Activated CD4-positive, alpha-beta T cell treated with anti-CD3 and anti-CD28 coated beads for 4 hours (primary cell): ENCODE data around the gene EPM2AIP1.
A peak's percentile ranks its signal among the peaks of the same experiment; 100 is the strongest.
"Not testable (repeated sequence)": the region's sequence is repeated elsewhere in the genome, so short reads cannot be mapped to it uniquely, and the experiment has no call there.

ENCODE experiments used
- DNase-seq, 2 donors: peaks; one replicate each; pipeline ENCODE4 v3.0.0-alpha.2; 2020

EPM2AIP1 gene

GRCh38 chr3:36991923-36992805, 767 bp downstream of the EPM2AIP1 start:
- DNase-seq: peak in 1 of 2 donors; percentile 11

DNA sequence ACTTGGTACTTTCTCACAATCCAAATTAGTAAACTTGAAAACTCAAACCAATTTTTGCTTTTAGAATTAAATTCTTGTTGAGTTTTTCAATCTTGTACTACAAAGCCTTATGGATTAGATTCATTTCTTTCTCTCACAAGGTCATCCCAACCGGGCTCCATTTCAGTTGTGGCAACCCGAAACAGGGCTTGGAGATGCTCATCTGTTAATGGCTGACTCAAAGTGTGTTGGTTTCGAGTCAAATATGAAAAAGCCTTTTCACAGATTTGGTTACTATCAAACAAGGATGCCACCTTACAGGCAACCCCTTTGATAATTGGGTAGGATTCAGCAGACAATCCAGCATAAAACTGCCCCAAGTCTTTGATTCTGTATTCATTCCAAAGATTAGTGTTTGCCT, 1.8 kb downstream of the EPM2AIP1 start:
- DNase-seq: no peak

DNA sequence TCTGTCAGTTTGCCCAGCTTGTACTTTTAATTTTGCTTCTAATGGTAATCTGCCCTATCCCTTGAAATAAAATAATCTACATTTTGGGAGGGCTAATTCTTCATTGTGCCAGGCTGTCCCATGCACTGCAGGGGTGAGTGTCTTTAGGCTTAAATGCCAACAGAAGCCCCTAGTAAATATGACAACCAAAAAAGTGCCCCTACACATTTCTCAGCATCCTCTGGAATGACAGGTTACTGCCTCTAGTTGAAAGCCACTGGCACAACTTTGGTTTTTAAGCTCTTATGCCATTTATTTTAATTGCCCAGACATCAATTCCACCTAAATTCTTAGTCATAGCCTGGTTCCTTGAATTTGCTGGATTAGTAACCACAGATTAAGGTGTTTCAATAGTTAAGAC, 3.4 kb downstream of the EPM2AIP1 start:
- DNase-seq: no peak

GRCh38 chr3:36989005-36989404, 3.9 kb downstream of the EPM2AIP1 start:
- no peak for DNase-seq

DNA sequence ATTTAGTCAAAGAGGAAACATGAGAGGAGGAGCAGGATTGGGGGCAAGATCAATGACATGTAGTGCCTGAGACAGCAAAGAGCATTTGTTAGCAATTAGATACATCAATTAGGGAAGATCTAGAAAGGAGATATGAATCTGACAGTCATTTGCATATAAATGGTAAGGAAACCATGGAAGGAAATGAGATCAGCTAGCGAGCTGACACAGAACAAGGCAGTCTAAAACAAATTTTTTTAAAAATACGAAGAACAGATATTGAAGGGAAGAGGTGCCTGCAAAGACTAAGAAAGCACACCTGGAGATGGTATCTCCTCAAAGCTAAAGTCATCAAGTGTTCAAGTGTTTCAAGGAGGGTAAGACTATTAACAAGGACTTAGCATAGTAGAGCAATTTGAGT, 4.6 kb downstream of the EPM2AIP1 start:
- no peak for DNase-seq

DNA sequence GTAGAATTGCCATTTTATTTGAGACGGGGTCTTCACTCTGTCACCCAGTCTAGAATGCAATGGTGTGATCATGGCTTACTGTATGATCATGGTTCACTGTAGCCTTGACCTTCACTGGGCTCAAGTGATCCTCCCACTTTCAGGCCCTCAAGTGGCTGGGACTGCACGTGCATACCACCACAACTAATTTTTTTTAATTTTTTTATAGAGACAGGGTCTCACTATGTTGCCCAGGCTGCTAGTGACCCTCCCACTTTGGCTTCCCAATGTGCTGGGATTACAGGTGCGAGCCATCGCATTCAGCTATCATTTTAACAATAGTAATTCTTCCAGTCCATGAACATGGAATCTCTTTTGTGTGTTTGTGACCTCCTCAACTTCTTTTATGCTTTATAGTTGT, 11.9 kb downstream of the EPM2AIP1 start:
- DNase-seq: no peak

DNA sequence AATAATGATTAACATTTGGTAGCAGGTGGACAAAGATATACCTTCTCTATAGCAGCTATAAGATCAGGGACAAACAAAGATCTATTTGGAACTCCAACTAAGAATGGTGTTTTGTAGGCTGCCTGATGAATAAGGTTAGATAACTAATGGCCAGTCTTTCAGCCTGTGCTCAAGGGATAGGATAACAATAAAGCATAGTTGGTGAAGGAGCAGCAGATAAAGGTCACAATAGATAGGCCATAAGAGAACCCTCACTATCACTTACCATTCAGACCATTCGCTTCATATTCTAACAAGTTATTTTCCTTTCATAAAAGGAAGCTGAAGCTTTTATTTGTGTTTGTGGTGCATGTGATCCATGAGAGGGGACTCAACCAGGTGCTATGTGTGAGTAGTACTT, 19.8 kb downstream of the EPM2AIP1 start:
- DNase-seq: no peak

DNA sequence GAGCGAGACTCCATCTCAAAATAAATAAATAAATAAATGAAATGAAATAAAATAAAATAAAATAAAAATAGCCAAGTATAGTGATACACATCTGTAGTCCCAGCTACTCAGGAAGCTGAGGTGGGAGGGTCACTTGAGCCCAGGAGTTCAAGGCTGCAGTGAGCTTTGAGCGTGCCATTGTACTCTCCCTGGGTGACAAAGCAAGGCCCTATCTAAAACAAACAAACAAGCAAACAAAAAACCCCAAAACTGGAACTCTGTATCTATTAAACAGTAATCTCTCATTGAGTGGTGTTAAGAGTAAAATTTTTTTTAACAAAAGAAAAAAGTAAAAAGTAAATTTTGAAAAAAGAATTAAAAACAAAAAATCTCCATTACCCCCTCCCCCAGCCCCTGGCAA, 20.8 kb downstream of the EPM2AIP1 start:
- no peak for DNase-seq

DNA sequence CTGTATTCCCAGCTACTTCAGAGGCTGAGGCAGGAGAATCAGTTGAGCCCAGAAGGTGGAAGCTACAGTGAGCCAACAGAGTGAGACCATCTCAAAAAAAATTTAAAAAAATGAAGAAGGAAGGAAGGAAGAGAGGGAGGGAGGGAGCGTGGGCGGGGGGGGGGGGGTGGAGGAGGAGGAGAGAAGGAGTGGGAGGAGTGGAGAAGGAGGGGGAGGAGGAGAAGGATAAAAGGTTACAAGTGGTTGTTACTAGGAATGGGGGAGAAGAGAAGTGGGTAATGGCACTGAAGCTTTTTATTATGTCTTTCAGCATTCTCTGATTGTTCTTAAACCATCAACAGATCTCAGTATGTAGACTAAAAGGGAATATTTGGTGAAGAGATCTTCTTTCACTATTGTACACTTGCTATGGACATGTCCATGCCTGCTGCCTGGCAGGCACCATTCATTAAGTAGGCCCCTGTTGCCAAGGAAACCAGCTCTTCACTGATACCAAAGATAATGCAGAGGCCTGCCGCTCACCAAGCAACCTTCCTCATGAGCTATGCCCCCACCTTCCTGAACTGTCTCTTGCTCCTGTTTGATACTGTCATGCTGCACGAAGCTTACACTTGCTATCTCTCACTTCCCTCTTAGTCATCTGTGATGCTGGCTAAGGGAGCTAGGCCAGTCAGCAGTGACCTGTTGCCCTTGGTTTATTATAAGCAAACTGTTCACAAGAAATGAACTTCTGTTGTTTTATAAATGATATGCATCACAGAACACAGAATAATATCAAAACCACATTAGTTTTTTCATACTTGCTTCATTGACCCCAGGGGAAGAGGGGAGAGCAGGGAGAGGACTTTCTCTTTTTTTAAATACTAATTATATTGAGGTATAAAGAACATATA, 23.1 kb downstream of the EPM2AIP1 start:
- DNase-seq: peak; percentile 18 to 33

DNA sequence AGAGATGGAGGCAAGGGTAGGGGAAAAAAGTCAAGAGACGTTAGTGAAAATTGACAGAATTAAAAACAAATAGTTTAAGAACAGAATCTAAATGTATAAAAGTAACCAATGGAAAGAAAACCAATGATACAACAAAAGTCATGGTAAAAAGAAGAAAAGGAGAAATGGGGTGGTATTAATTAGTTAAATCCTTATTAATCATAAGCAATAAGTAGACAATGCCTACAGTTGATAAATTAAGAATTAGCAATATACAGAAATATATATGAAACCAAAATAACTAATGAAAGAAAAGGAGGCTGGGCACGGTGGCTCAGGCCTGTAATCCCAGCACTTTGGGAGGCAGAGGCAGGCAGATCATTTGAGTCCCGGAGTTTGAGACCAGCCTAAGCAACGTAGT, 23.8 kb downstream of the EPM2AIP1 start:
- no peak for DNase-seq

DNA sequence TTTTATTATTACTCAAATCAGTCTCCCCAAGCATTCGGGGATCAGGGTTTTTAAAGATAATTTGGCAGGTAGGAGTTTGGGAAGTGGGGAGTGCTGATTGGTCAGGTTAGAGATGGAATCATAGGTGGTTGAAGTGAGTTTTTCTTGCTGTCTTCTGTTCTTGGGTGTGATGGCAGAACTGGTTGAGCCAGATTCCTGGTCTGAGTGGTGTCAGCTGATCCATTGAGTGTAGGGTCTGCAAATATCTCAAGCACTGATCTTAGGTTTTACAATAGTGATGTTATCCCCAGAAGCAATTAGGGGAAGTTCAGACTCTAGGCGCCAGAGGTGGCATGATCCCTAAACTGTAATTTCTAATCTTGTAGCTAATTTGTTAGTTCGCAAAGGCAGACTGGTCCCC, 27.5 kb downstream of the EPM2AIP1 start:
- no peak for DNase-seq

DNA sequence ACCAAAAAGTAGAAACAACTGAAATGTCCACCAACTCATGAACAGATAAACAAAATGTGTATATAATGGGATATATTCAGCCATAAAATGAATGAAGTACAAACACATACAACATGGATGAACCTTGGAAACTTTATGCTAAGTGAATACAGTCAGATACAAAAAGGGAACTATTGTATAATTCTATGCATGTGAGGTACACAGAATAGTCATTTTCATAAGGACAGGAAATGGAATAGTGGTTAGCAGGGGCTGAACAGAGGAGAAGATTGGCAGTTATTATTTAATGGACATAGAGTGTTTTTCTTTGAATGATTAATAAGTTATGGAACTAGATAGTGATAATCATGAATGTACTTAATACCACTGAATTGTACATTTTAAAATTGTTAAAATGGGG, 28.1 kb downstream of the EPM2AIP1 start:
- DNase-seq: no peak

GRCh38 chr3:36964331-36964730, 28.6 kb downstream of the EPM2AIP1 start:
- no peak for DNase-seq

- DNase-seq: not testable (repeated sequence)
Measured at GRCh38 chr3:36963008-36963407, 29.9 kb downstream of the EPM2AIP1 start.

DNA sequence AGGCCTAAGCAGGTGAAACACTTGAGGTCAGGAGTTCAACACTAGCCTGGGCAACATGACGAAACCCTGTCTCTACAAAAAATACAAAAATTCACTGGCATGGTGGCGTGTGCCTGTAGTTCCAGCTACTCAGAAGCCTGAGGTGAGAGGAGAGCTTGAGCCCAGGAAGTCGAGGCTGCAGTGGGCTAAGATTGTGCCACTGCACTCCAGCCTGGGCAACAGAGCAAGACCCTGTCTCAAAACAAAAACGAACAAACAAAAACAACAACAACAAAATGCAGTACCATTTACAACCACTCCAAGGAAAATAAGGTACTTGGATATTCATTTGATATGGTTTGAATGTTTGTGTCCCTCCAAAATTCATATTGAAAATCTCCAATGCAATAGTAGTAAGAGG, 32.4 kb downstream of the EPM2AIP1 start:
- DNase-seq: no peak

DNA sequence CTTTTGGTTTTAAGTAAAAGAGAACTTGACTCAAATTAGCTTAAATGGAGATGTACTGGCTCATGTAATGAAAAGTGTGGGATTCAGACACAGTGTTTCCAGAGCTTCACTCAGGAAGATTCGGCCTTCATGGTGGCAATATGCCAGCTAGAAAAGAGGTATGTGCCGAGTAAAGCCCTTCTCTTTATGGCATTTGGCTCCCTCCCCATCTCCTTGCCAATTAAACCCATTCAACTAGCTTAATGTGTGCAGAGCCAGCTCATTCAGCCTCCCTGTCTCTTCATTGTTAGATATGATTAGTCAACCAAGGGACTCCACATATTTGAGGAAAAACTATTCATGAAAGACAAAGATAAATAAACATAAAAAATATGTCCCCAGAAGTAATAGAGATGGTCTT, 33.1 kb downstream of the EPM2AIP1 start:
- DNase-seq: no peak

DNA sequence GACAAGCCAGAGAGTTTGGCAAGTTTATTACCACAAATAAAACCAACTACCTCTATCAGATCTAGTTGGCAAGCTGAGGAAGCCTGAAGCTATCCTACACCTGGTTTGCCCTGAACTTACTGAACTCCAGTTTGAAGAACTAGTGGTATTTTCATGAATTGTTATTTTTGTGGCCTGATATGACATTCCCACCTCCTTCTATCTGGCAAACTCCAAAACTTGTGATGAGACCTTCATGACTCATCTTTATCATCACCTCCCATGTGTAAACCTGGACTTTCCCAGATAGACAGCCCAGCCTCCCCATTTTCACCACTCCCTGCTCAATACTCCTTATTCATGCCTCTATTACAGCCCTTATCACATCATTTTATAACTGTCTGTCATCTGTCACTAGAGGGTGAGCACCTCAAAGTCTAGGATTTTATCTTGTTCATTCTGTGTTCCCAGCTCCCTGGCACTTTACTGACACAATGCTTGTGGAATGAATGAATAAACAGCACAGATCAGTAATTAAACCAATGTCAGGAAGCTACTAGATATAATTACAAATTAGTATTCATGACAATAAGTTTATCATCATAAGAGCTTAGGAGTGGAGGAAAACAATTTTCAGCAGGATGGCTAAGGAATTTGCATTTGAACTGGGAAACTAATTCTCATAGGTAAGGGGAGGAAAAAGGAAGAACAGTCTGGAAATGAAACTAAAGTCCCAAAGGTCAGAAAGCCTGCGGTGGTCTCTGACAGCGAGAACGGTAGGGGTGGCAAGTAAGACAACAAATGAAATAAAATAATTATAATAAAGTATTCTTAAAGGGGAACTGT, 34.9 kb downstream of the EPM2AIP1 start:
- no peak for DNase-seq

- DNase-seq: no peak
Measured at GRCh38 chr3:36957063-36957462, 35.9 kb downstream of the EPM2AIP1 start.

GRCh38 chr3:36956155-36956554, 36.8 kb downstream of the EPM2AIP1 start:
- no peak for DNase-seq

DNA sequence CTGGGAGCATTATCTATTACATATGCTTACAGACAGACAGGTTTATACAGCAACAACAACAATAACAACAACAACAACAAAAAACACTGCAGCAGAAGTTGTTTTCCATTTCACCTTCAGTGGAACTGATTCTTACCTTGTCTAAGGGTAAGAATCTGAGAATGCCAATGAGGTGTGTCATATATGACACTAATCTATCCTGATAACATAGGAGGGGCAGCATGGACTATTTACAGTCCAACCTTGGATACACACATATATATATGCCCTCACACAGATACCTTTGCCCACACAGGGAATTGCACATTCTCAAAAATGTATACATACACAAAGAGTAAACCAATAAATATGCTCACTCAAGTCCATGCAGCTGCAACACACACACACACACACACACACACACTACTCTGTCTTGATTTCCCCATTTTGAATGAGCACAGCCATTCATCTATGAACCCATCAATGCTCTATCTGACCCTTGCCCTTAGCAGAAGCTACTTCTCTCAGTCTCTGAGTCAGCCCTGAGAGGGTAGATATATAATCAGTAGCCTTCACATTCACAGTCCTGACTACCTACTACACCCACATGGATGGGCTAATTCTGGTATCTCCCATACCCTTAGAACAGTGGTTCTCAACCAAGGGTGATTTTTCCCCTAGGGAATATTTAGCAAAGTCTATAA, 38.3 kb downstream of the EPM2AIP1 start:
- DNase-seq: no peak

DNA sequence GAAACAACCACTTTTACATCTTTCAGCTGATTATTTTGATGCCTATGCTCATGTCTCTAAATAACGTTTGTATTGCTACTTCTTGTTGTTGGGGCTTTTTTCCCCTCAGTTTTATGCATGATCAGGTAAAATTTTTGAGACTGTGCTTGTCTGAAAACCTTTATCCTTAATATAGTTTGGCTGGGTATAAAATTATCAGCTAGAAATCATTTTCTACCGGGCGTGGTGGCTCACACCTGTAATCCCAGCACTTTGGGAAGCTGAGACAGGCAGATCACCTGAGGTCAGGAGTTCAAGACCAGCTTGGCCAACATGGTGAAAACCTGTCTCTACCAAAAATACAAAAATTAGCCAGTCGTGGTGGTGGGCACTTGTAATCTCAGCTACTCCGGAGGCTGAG, 45.1 kb downstream of the EPM2AIP1 start:
- not testable (repeated sequence) for DNase-seq

GRCh38 chr3:36945333-36945980, 47.5 kb downstream of the EPM2AIP1 start:
- no peak for DNase-seq
